ENCODE measurements around the gene SIGLECL1. TPM values are rescaled to one million over a fixed set of nuclear protein-coding genes. Genes with fewer than 3 reads are reported as not detected.

Gene SIGLECL1
- total RNA-seq, 1 experiment from 2014 or later, result not detected

GRCh38 chr19:51271067-51271466 lies 20.2 kb downstream of the SIGLECL1 start:
- no peaks in the 10 kb centered on the region for H3K36me3 ChIP-seq
- no peak overlapping the region for H3K27ac ChIP-seq
- H3K27me3 ChIP-seq, result peaks cover 11% of the 10 kb centered on the region
- H3K4me1 ChIP-seq, result no peaks in the 10 kb centered on the region
- DNase-seq, result no peak
- no peak overlapping the region for H3K4me3 ChIP-seq
- no peaks in the 10 kb centered on the region for H3K9me3 ChIP-seq (replicated peaks)

- no peaks in the 10 kb centered on the region for H3K36me3 ChIP-seq
- no peak for DNase-seq
- H3K27me3 ChIP-seq, result peaks cover 10% of the 10 kb centered on the region
- no peaks in the 10 kb centered on the region for H3K4me1 ChIP-seq
- H3K9me3 ChIP-seq (replicated peaks), result no peaks in the 10 kb centered on the region
- no peak overlapping the region for H3K27ac ChIP-seq
- no peak overlapping the region for H3K4me3 ChIP-seq
Observed at GRCh38 chr19:51272183-51272810, 21.4 kb downstream of the SIGLECL1 start.

GRCh38 chr19:51274049-51274770 lies 23.3 kb downstream of the SIGLECL1 start:
- H3K9me3 ChIP-seq (replicated peaks), result no peaks in the 10 kb centered on the region
- no peak overlapping the region for H3K27ac ChIP-seq
- DNase-seq, result no peak
- H3K4me1 ChIP-seq, result no peaks in the 10 kb centered on the region
- no peaks in the 10 kb centered on the region for H3K36me3 ChIP-seq
- 0 out of 2 replicates have a peak, but pooled peaks cover 2% of the 10 kb centered on the region for H3K27me3 ChIP-seq
- no peak overlapping the region for H3K4me3 ChIP-seq

- Histone ChIP-seq H3K9me3 (replicated peaks) (no peaks in the 10 kb centered on the region), H3K4me3 (no peak overlapping the region), H3K4me1 (no peaks in the 10 kb centered on the region), H3K36me3 (no peaks in the 10 kb centered on the region), H3K27me3 (no peaks in the 10 kb centered on the region), H3K27ac (no peak overlapping the region)
- no peak for DNase-seq
Observed at GRCh38 chr19:51277112-51277511, 26.2 kb downstream of the SIGLECL1 start.

- Histone ChIP-seq H3K36me3 (no peaks in the 10 kb centered on the region), H3K27me3 (no peaks in the 10 kb centered on the region), H3K27ac (no peak overlapping the region), H3K4me1 (no peaks in the 10 kb centered on the region), H3K9me3 (replicated peaks) (no peaks in the 10 kb centered on the region), H3K4me3 (no peak overlapping the region)
- no peak for DNase-seq
Observed at GRCh38 chr19:51282335-51282734, 31.5 kb downstream of the SIGLECL1 start.

- H3K9me3 ChIP-seq (replicated peaks), result no peaks in the 10 kb centered on the region
- H3K27ac ChIP-seq, result no peak overlapping the region
- no peaks in the 10 kb centered on the region for H3K27me3 ChIP-seq
- no peaks in the 10 kb centered on the region for H3K36me3 ChIP-seq
- no peak overlapping the region for H3K4me3 ChIP-seq
- DNase-seq, result no peak
- no peaks in the 10 kb centered on the region for H3K4me1 ChIP-seq
Observed at GRCh38 chr19:51285682-51286081, 34.8 kb downstream of the SIGLECL1 start.

GRCh38 chr19:51289635-51290034 lies 38.8 kb downstream of the SIGLECL1 start:
- H3K4me1 ChIP-seq, result no peaks in the 10 kb centered on the region
- H3K27me3 ChIP-seq, result peaks cover 9% of the 10 kb centered on the region; the same call in 1 of the 2 replicates
- no peak overlapping the region for H3K27ac ChIP-seq

GRCh38 chr19:51292971-51293370 lies 42.1 kb downstream of the SIGLECL1 start:
- H3K27me3 ChIP-seq, result peaks cover 12% of the 10 kb centered on the region; the same call in 1 of the 2 replicates
- no peak overlapping the region for H3K4me3 ChIP-seq
- DNase-seq, result no peak
- no peak overlapping the region for H3K27ac ChIP-seq
- H3K4me1 ChIP-seq, result no peaks in the 10 kb centered on the region
- H3K9me3 ChIP-seq (replicated peaks), result no peaks in the 10 kb centered on the region
- no peaks in the 10 kb centered on the region for H3K36me3 ChIP-seq

More at GRCh38 chr19:51289635-51290034, 38.8 kb downstream of the SIGLECL1 start:
- Histone ChIP-seq H3K9me3 (replicated peaks) (no peaks in the 10 kb centered on the region), H3K4me3 (no peak overlapping the region), H3K36me3 (no peaks in the 10 kb centered on the region)
- DNase-seq, result no peak

- no peak overlapping the region for H3K27ac ChIP-seq
- H3K36me3 ChIP-seq, result no peaks in the 10 kb centered on the region
- H3K27me3 ChIP-seq, result peaks cover 12% of the 10 kb centered on the region; the same call in 1 of the 2 replicates
- H3K4me3 ChIP-seq, result no peak overlapping the region
- H3K9me3 ChIP-seq (replicated peaks), result no peaks in the 10 kb centered on the region
- DNase-seq, result no peak
- no peaks in the 10 kb centered on the region for H3K4me1 ChIP-seq
Observed at GRCh38 chr19:51293571-51294210, 42.8 kb downstream of the SIGLECL1 start.

- H3K36me3 ChIP-seq, result no peaks in the 10 kb centered on the region
- H3K4me1 ChIP-seq, result no peaks in the 10 kb centered on the region
- H3K27me3 ChIP-seq, result peaks cover 12% of the 10 kb centered on the region; the same call in 1 of the 2 replicates
- DNase-seq, result no peak
- H3K9me3 ChIP-seq (replicated peaks), result no peaks in the 10 kb centered on the region
- H3K27ac ChIP-seq, result no peak overlapping the region
- H3K4me3 ChIP-seq, result no peak overlapping the region
Observed at GRCh38 chr19:51294211-51294976, 43.5 kb downstream of the SIGLECL1 start.

GRCh38 chr19:51294977-51295375 lies 44.1 kb downstream of the SIGLECL1 start:
- peaks cover 12% of the 10 kb centered on the region; the same call in 1 of the 2 replicates for H3K27me3 ChIP-seq
- no peak for DNase-seq

GRCh38 chr19:51295382-51296126 lies 44.7 kb downstream of the SIGLECL1 start:
- DNase-seq, result no peak

More at GRCh38 chr19:51294977-51295375, 44.1 kb downstream of the SIGLECL1 start:
- no peak overlapping the region for H3K27ac ChIP-seq
- no peaks in the 10 kb centered on the region for H3K9me3 ChIP-seq (replicated peaks)
- no peaks in the 10 kb centered on the region for H3K4me1 ChIP-seq
- no peaks in the 10 kb centered on the region for H3K36me3 ChIP-seq
- H3K4me3 ChIP-seq, result no peak overlapping the region

GRCh38 chr19:51296336-51297093 lies 45.6 kb downstream of the SIGLECL1 start:
- Histone ChIP-seq H3K4me1 (no peaks in the 10 kb centered on the region), H3K9me3 (replicated peaks) (no peaks in the 10 kb centered on the region), H3K4me3 (no peak overlapping the region), H3K27ac (no peak overlapping the region), H3K27me3 (peaks cover 10% of the 10 kb centered on the region; the same call in 1 of the 2 replicates), H3K36me3 (no peaks in the 10 kb centered on the region)
- no peak for DNase-seq

More at GRCh38 chr19:51295382-51296126, 44.7 kb downstream of the SIGLECL1 start:
- H3K4me3 ChIP-seq, result no peak overlapping the region
- no peaks in the 10 kb centered on the region for H3K4me1 ChIP-seq
- H3K36me3 ChIP-seq, result no peaks in the 10 kb centered on the region
- H3K9me3 ChIP-seq (replicated peaks), result no peaks in the 10 kb centered on the region
- no peak overlapping the region for H3K27ac ChIP-seq
- H3K27me3 ChIP-seq, result peaks cover 12% of the 10 kb centered on the region; the same call in 1 of the 2 replicates

Data from SJCRH30 (cell line).